CD14-positive monocyte (primary cell): ENCODE measurements around the gene CHORDC1. TPM values are rescaled to one million over a fixed set of nuclear protein-coding genes. Genes with fewer than 3 reads are reported as not detected.
"Not testable (repeated sequence)": the region's sequence is repeated elsewhere in the genome, so short reads cannot be mapped to it uniquely, and the experiment has no call there.

ENCODE experiments used
- DNase-seq, 3 donors: peaks; one replicate each; pipeline ENCODE4 v3.0.0-alpha.2; 2011 to 2022
- H2AFZ ChIP-seq: 2 replicates; pipeline ENCODE4 v1.6.0; 2012; ENCODE audit warnings: mild to moderate bottlenecking, low read depth, low read length, inconsistent platforms; ENCODE audit not compliant: insufficient read depth, poor library complexity, severe bottlenecking
- H3K27ac ChIP-seq, 2 donors: 1 replicate in 1 of 2; 2 replicates in 1 of 2; pipeline ENCODE4 v1.5.1; 2012 to 2013; ENCODE audit warnings: low read length in 2 of 2, control low read depth in 1 of 2, inconsistent platforms in 1 of 2, low read depth in 1 of 2, mild to moderate bottlenecking in 1 of 2
- H3K27me3 ChIP-seq, 2 donors: one replicate each; pipeline versions ENCODE4 v1.6.0 to v1.6.1; 2011 to 2013; ENCODE audit warnings: low read length in 2 of 2; ENCODE audit not compliant: control insufficient read depth in 2 of 2, insufficient read depth in 2 of 2
- H3K36me3 ChIP-seq, 2 donors: replicated peaks in 1 of 2; 1 replicate in 1 of 2; 2 replicates in 1 of 2; pipeline versions ENCODE4 v1.5.1 to v1.6.1; 2012 to 2013; ENCODE audit warnings: low read length in 2 of 2, control low read depth in 1 of 2, inconsistent platforms in 1 of 2, mild to moderate bottlenecking in 1 of 2; ENCODE audit not compliant: insufficient read depth in 2 of 2, control insufficient read depth in 1 of 2
- H3K4me1 ChIP-seq, 2 donors: 1 replicate in 1 of 2; 2 replicates in 1 of 2; pipeline versions ENCODE4 v1.5.1 to v1.6.1; 2012 to 2013; ENCODE audit warnings: low read length in 2 of 2, control low read depth in 1 of 2, inconsistent platforms in 1 of 2, mild to moderate bottlenecking in 1 of 2, moderate library complexity in 1 of 2; ENCODE audit not compliant: insufficient read depth in 2 of 2, control insufficient read depth in 1 of 2
- H3K4me2 ChIP-seq: replicated peaks from 2 replicates; pipeline ENCODE3; 2012; ENCODE audit warnings: low read length, moderate library complexity, mild to moderate bottlenecking; ENCODE audit not compliant: poor library complexity, severe bottlenecking; ENCODE audit errors: extremely low read depth
- H3K4me3 ChIP-seq, 3 experiments: fragments of 200-600 bp in 1 of 3; sonication (generic) in 1 of 3; replicated peaks in 1 of 3; 1 replicate in 2 of 3; 2 replicates in 1 of 3; pipeline ENCODE4 v1.5.1; 2011 to 2013; ENCODE audit warnings: low read length in 3 of 3, mild to moderate bottlenecking in 3 of 3, control low read depth in 2 of 3, low read depth in 2 of 3, inconsistent platforms in 1 of 3, moderate library complexity in 1 of 3
- H3K79me2 ChIP-seq: 2 replicates; pipeline ENCODE4 v1.6.0; 2012; ENCODE audit warnings: mild to moderate bottlenecking, control low read depth, inconsistent platforms, low read length, moderate library complexity; ENCODE audit not compliant: insufficient read depth
- H3K9ac ChIP-seq: 2 replicates; pipeline ENCODE4 v1.6.0; 2017; ENCODE audit warnings: low read length, mild to moderate bottlenecking; ENCODE audit not compliant: insufficient read depth, poor library complexity, severe bottlenecking
- H3K9me3 ChIP-seq, 2 donors: replicated peaks in 1 of 2; 1 replicate in 1 of 2; 2 replicates in 1 of 2; pipeline versions ENCODE4 v1.5.1 to v1.6.1; 2012 to 2013; ENCODE audit warnings: low read length in 2 of 2, control low read depth in 1 of 2; ENCODE audit not compliant: control insufficient read depth in 1 of 2, insufficient read depth in 1 of 2
- H4K20me1 ChIP-seq: 2 replicates; pipeline ENCODE4 v1.6.0; 2012; ENCODE audit warnings: mild to moderate bottlenecking, low read length, control low read depth, moderate library complexity; ENCODE audit not compliant: insufficient read depth
- H3K27ac Mint-ChIP-seq, 7 donors: one replicate each; pipeline ENCODE4 v1.8.0; 2020; ENCODE audit warnings: mild to moderate bottlenecking in 7 of 7, mixed read lengths in 7 of 7, moderate library complexity in 6 of 7, inconsistent platforms in 2 of 7
- H3K27me3 Mint-ChIP-seq, 3 donors: one replicate each; pipeline ENCODE4 v1.8.0; 2021 to 2022; ENCODE audit warnings: low read depth in 3 of 3, mild to moderate bottlenecking in 3 of 3, mixed read lengths in 3 of 3, moderate library complexity in 3 of 3, inconsistent platforms in 1 of 3
- H3K36me3 Mint-ChIP-seq, 2 donors: one replicate each; pipeline ENCODE4 v1.8.0; 2020; ENCODE audit warnings: mixed read lengths in 2 of 2, inconsistent platforms in 1 of 2, mild to moderate bottlenecking in 1 of 2
- H3K4me1 Mint-ChIP-seq: one replicate; pipeline ENCODE4 v1.8.0; 2020; ENCODE audit warnings: mild to moderate bottlenecking, mixed read lengths
- H3K4me3 Mint-ChIP-seq, 2 donors: one replicate each; pipeline ENCODE4 v1.8.0; 2020; ENCODE audit warnings: mild to moderate bottlenecking in 2 of 2, mixed read lengths in 2 of 2, moderate library complexity in 1 of 2
- H3K9me3 Mint-ChIP-seq, 7 donors: one replicate each; pipeline ENCODE4 v1.8.0; 2020 to 2022; ENCODE audit warnings: mixed read lengths in 7 of 7, mild to moderate bottlenecking in 6 of 7, moderate library complexity in 6 of 7, inconsistent platforms in 2 of 7
- CTCF ChIP-seq: fragments of 200-600 bp; IDR thresholded peaks from one replicate; pipeline ENCODE4 v1.8.0; 2022; ENCODE audit warnings: antibody characterized with exemption, mild to moderate bottlenecking
- WGBS: methylation state at CpG from one replicate; pipeline ENCODE4 v1.1.5; 2013; ENCODE audit warnings: missing lambda C conversion rate; ENCODE audit not compliant: insufficient coverage; 5-methylcytosine and 5-hydroxymethylcytosine counted together
- intact Hi-C, 2 donors: fragments of 100-400 bp; cut with micrococcal nuclease; formaldehyde crosslinking; loops; one replicate each; pipeline versions ENCODE4 v1.15.0 to v1.15.1; 2023
- polyA plus RNA-seq, 3 donors: library from polyadenylated mRNA; depleted of rRNA in 1 of 3; unstranded in 2 of 3; stranded (reverse) in 1 of 3; fragments of 300-500 nt in 2 of 3; fragments of >200 nt in 1 of 3; fragmentation: Illumina TruSeq in 2 of 3; gene quantifications; 1 replicate in 2 of 3; 2 replicates in 1 of 3; pipeline ENCODE4 v1.2.3, GENCODE V29; 2012 to 2021

Gene CHORDC1
- polyA plus RNA-seq, 3 donors = 4.2 to 15.4 (median 8.4) TPM

DNA sequence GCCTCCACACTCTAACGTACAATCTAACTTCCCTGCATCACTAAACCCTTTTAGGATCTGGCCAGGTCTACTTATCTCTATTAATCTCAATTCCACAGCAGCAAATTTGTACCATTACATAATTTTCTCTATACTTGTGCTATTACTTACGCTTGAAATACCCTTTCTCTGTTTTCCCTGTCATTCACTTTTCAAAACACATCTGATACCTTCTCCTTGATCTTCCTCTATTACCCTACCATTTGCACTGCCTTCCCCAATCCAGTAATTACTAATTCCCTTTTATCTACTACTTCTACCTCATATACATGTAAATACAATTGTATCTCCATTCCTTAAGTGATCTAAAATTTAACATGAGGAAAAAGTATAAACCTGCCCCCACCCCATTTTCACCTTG, 14.0 kb downstream of the CHORDC1 start:
- Histone ChIP-seq H3K27me3 (no peaks in the 10 kb centered on the region), H3K9me3 (no peaks in the 10 kb centered on the region), H4K20me1 (peaks cover 15% of the 10 kb centered on the region), H3K27ac (no peak overlapping the region), H3K4me2 (no peak overlapping the region), H3K4me3 (no peak overlapping the region), H3K79me2 (peaks cover 13% of the 10 kb centered on the region), H3K4me1 (no peaks in the 10 kb centered on the region), H3K9ac (no peak overlapping the region), H3K36me3 (peaks cover 73 to 95% of the 10 kb centered on the region in 2 donors), H2AFZ (no peak overlapping the region)
- WGBS = 96% methylated on average over 2 of the region's 2 CpGs
- Mint-ChIP-seq H3K4me1 (no peaks in the 10 kb centered on the region), H3K9me3 (no peaks in the 10 kb centered on the region), H3K27ac (no peak overlapping the region), H3K36me3 (peaks cover 67 to 83% of the 10 kb centered on the region in 2 donors), H3K4me3 (no peak overlapping the region), H3K27me3 (no peaks in the 10 kb centered on the region)
- no peak for DNase-seq
- no peak for TF ChIP-seq CTCF
- intact Hi-C loops = no loop called here

GRCh38 chr11:90207992-90208391, 14.9 kb downstream of the CHORDC1 start:
- H3K9me3 Mint-ChIP-seq, H3K27me3 Mint-ChIP-seq, H3K4me2 ChIP-seq, H3K4me3 Mint-ChIP-seq, H3K9ac ChIP-seq, H3K27me3 ChIP-seq, H3K27ac Mint-ChIP-seq, H3K4me1 ChIP-seq, H3K79me2 ChIP-seq, H3K4me1 Mint-ChIP-seq, H3K9me3 ChIP-seq, intact Hi-C loops, H2AFZ ChIP-seq, DNase-seq, H3K4me3 ChIP-seq, H3K27ac ChIP-seq: not testable (repeated sequence)
- 96% methylated on average over 9 of the region's 10 CpGs for WGBS
- Histone ChIP-seq H4K20me1 (peaks cover 15% of the 10 kb centered on the region), H3K36me3 (peaks cover 74 to 95% of the 10 kb centered on the region in 2 donors)
- peaks cover 67 to 84% of the 10 kb centered on the region in 2 donors for H3K36me3 Mint-ChIP-seq
